GOT3 (cell line): ENCODE data around the gene KRT20.
"Not testable (repeated sequence)": the region's sequence is repeated elsewhere in the genome, so short reads cannot be mapped to it uniquely, and the experiment has no call there.

Experiments used
- DNase-seq: peaks from one replicate; lab custom pipeline; 2025; ENCODE audit warnings: mixed read lengths; lab: John Stamatoyannopoulos, UW

KRT20 gene

GRCh38 chr17:40896916-40897455 lies 11.9 kb upstream of the KRT20 start:
- DNase-seq = no peak

DNA sequence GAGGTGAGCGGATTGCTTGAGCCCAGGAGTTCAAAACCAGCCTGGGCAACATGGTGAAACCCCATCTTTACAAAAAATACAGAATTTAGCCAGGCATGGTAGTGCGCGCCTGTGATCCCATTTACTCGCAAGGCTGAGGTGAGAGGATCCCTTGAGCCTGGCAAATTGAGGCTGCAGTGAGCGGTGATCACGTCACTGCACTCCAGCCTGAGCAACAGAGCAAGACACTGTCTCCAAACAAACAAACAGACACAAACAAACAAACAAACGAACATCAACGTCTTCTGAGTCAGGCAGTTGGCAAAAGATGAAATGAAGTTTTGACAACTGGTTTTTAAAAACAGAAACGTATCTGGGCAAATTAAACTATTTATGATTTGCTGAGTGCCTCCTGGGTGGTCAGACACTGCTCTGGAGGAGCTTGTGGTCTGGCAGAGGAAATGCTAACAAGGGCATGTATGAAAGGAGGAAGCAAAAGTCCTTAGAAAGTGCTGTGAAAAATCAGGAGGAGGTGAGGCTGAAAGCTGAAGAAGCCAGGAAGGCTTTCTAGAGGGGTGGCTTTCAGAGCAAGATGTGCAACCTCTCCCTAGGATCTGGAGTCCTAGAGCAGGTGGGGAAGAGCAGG lies 10.2 kb upstream of the KRT20 start:
- DNase-seq = no peak

GRCh38 chr17:40888196-40888720 lies 3.2 kb upstream of the KRT20 start:
- no peak for DNase-seq

DNA sequence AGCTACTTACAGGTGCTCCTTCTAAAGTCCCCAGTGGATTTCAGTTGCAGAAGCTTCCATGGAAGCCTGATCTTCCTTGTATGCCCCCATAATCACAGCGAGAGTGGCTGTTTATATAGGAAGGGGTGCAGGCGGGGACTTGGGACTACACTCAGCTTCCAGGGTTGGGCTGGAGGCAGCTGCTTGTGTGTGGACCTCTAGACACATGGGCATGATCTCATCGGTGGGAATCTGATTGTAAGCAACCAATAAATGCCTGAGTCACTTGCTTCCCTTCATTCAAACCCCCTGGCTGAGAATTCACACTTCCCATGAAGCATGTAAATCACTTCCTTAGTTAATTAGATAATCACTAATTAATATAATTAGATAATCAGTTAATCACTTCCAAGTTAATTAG lies 1.0 kb upstream of the KRT20 start:
- no peak for DNase-seq

- DNase-seq = no peak
Measured at GRCh38 chr17:40883626-40884334, 1.3 kb downstream of the KRT20 start.

- DNase-seq = no peak
Measured at GRCh38 chr17:40883031-40883430, 2.0 kb downstream of the KRT20 start.

DNA sequence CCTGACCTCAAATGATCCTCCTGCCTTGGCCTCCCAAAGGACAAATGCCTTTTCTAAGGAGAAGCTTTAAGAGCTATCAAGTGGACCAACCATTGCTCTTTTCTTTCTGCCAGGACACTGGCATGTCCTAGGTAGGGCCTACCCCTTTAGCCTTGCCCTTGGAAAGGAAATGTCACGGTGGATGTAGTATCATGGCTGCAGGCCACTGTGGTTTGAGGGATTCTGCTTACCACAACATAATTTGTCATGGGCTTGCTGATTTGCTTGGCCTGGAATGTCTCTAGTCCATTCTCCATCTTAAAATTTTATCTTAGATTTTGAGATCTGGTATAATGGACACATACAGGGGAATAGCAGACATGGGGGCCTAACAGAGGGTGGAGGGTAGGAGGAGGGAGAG lies 6.0 kb downstream of the KRT20 start:
- no peak for DNase-seq

- no peak for DNase-seq
Measured at GRCh38 chr17:40878044-40878443, 7.0 kb downstream of the KRT20 start.

GRCh38 chr17:40873801-40874200 lies 11.2 kb downstream of the KRT20 start:
- no peak for DNase-seq

DNA sequence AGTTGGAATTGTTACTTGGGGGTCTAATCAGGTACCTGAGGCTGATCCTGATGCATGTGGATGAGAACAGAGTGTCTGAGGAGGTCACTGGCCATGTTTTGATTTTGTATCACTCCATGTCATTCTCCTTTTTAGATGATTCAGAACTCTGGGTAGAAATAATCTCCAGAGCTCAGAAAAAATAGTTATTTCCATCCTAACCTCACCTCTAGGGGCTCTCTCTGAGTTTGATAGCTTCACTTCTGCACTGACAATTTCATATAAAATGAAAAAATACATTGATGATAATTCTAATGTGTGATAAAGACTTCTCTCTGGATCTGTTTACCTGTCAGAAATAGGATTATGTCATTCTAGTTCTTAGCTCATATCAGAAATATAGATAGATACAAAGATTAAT lies 11.8 kb downstream of the KRT20 start:
- no peak for DNase-seq

DNA sequence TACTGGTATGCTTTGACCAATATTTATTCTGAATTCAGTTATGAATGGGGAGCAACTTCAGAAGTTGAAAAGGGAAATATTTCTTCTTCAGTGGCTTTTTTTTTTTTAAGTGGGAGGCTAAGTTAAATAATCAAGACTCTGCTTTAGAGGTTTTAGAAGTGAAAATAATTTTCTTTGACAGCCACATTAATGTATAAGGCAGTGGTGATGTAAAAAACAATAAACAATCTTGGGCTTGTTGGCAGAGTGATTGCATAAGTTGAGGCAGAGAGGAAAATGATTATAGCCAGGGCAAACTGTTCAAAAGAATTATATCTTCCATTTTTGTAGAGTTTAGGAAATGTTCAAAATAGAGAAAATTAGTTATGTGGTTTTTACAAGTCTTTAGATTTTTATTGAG lies 12.6 kb downstream of the KRT20 start:
- no peak for DNase-seq

GRCh38 chr17:40871316-40871715 lies 13.7 kb downstream of the KRT20 start:
- DNase-seq = no peak

GRCh38 chr17:40870136-40870535 lies 14.9 kb downstream of the KRT20 start:
- no peak for DNase-seq

DNA sequence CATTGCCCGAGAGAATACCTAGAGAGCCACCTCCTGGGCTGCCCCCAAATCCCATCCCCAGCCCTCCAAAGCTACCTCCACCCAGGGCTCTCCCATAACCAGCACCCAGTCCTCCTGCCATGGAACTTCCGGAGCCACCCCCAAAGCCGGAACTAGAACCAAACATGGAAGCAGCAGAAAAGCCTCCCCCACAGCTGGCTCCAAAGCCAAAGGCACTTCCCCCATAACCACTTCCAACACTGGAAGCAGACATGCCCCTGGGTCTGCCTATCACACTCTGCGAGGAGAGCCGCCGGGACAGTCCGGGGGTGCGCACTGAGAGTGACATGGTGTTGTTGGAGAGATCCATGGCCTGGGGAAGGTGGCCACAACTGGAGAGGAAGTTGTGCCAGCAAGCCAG lies 18.2 kb downstream of the KRT20 start, which contains the start of gene KRT12:
TSS of gene KRT12 (minus strand) at position 386 of the 400 bp plus-strand sequence. CDS start at position 349, 37 bp downstream.
- no peak for DNase-seq

DNA sequence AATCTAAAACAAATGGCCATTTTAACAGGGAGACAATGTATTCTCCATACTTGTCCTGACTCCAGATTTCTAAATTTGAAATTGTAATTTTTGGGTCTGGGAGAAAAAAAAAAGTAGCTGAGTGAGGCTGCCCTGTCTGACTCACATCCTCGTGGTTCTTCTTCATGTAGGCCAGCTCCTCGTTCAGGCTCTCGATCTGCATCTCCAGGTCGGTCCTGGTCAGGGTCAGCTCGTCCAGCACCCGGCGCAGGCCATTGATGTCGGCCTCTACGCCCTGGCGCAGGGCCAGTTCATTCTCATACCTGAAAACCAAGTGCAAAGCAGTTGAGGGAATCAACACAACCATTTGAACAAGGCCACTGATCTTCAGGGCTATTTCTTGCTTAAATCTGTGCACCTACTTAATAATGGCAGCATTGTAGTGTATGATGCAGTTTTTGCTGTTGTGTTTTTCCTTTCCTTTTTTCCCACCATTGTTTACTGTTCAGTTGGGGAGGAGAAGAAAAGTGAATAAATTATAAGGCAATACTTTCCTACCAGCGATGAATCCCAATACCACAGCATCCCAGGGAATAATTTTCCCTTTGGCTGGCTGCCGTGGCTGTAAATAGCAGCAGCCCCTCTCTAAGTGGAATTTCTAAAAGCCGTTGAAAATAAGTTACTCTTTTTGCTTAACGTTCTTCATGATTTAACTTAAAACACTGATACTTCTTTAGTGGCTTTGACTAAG lies 20.2 kb downstream of the KRT20 start:
- DNase-seq = no peak

DNA sequence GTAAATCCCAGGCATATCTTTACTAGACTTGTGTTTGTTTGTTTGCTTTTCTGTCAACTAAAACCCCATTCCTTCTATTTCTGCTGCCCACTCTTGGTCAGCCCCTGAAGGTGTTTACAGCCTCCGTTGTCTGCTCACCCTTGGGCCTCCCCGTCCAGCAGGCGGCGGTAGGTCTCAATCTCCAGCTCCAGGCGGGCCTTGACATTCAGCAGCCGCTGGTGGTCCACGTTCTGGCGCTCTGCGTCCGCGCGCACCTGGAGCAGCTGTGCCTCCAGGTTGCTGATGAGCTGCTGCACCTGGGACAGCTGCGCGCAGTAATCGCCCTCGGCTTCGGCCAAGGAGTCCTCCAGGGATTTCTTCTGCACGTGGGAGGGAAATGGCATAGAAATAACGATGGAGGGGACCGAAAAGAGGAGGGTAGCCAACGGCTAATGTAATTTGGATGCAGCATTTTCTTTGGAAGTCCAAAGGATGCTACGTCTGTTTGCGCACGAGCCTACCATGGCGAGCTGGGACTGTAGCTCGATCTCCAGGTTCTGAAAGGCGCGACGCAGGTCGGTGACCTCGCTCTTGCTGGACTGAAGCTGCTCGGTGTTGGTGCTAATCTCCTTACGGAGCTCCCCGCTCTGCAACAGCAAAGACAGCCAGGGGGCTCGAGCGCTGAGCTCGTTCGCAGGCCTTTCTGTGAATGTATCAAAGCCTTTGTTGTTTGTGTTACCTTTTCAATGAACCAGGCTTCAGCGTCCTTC lies 21.9 kb downstream of the KRT20 start:
- no peak for DNase-seq

GRCh38 chr17:40859536-40859935 lies 25.5 kb downstream of the KRT20 start:
- DNase-seq = no peak

GRCh38 chr17:40858667-40859066 lies 26.4 kb downstream of the KRT20 start:
- not testable (repeated sequence) for DNase-seq

DNA sequence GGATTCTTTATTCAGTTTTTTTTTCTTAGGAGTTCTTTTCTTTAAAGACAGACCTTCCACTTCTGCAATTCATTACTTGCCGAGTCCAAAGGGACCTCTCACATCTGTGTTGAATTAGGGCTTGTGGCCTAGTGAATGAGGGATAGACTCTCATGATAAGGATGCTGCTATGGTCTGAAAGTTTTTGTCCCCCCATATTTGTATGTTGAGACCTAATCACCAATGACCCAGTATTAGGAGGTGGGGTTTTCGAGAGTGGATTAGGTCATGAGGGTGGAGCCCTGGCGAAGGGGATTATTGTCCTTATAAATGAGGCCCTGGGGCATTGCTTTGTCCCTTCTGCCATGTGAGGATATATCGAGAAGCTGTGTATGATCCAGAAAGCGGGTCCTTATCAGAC lies 27.5 kb downstream of the KRT20 start:
- DNase-seq = no peak

DNA sequence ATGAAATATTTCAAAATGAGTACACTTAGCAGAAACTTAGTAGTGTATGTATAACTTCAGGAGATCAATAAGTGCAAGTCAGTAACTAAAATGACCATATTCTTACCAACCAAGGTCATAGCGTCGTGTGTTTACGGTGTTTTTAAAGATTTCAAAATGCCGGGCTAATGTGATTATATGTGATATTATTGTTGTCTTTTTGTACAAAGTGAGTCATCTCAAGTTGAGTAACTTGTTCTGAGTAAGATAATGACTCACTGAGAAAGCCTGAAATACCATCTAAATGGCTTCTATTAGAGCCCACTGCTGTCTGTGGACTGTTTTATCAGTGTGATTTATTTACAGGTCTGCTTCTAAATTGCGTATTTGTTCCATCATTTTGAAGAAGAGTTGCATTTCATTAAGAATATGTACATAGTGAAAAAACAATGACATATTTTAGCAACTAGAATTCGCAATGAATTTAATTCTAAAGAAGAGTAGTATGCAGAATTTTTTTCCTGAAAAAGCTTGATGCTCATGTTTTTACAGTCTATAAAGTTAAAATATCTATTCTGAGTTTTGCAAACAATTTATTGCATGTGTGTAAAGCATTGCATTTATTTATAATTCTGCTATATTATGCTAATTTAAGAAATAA lies 30.7 kb downstream of the KRT20 start:
- DNase-seq = no peak

- no peak for DNase-seq
Measured at GRCh38 chr17:40852364-40852763, 32.7 kb downstream of the KRT20 start.
